ENCODE results near the gene ASB16.
A peak's percentile ranks its signal among the peaks of the same experiment; 100 is the strongest.

Gene ASB16

GRCh38 chr17:44187131-44187899 is 16.8 kb downstream of the ASB16 start:
- no peak for DNase-seq (ENCODE audit: extremely low read depth in 1 of 2, low read depth in 1 of 2)

GRCh38 chr17:44188576-44189403 is 18.3 kb downstream of the ASB16 start:
- no peak for DNase-seq (ENCODE audit: extremely low read depth in 1 of 2, low read depth in 1 of 2)

GRCh38 chr17:44190481-44190880 is 20.0 kb downstream of the ASB16 start:
- no peak for DNase-seq (ENCODE audit: extremely low read depth in 1 of 2, low read depth in 1 of 2)

- DNase-seq (ENCODE audit: extremely low read depth in 1 of 2, low read depth in 1 of 2): no peak
Measured at GRCh38 chr17:44191369-44191768, 20.9 kb downstream of the ASB16 start.

GRCh38 chr17:44191941-44192496 is 21.5 kb downstream of the ASB16 start:
- no peak for DNase-seq (ENCODE audit: extremely low read depth in 1 of 2, low read depth in 1 of 2)

- DNase-seq (ENCODE audit: extremely low read depth in 1 of 2, low read depth in 1 of 2): no peak
Measured at GRCh38 chr17:44192750-44193149, 22.2 kb downstream of the ASB16 start.

GRCh38 chr17:44193326-44194084 is 23.0 kb downstream of the ASB16 start:
- no peak for DNase-seq (ENCODE audit: extremely low read depth in 1 of 2, low read depth in 1 of 2)

- DNase-seq (ENCODE audit: extremely low read depth in 1 of 2, low read depth in 1 of 2): no peak
Measured at GRCh38 chr17:44197107-44197506, 26.6 kb downstream of the ASB16 start.

GRCh38 chr17:44197980-44198720 is 27.6 kb downstream of the ASB16 start:
- DNase-seq (ENCODE audit: extremely low read depth in 1 of 2, low read depth in 1 of 2): no peak

- DNase-seq (ENCODE audit: extremely low read depth in 1 of 2, low read depth in 1 of 2): peak in 1 of 2 donors; percentile 39
Measured at GRCh38 chr17:44198721-44199552, 28.4 kb downstream of the ASB16 start.

GRCh38 chr17:44199553-44200477 is 29.3 kb downstream of the ASB16 start, which contains the start of gene ATXN7L3:
TSS of gene ATXN7L3 (minus strand) at chr17:44199884. CDS start at chr17:44198070, 1,814 bp downstream.
- peak; percentile 100 for DNase-seq (ENCODE audit: extremely low read depth in 1 of 2, low read depth in 1 of 2)

- DNase-seq (ENCODE audit: extremely low read depth in 1 of 2, low read depth in 1 of 2): no peak
Measured at GRCh38 chr17:44200478-44201155, 30.1 kb downstream of the ASB16 start.

- no peak for DNase-seq (ENCODE audit: extremely low read depth in 1 of 2, low read depth in 1 of 2)
Measured at GRCh38 chr17:44202756-44203155, 32.3 kb downstream of the ASB16 start.

GRCh38 chr17:44203731-44204440 is 33.4 kb downstream of the ASB16 start:
- DNase-seq (ENCODE audit: extremely low read depth in 1 of 2, low read depth in 1 of 2): no peak

GRCh38 chr17:44204441-44204882 is 34.0 kb downstream of the ASB16 start:
- DNase-seq (ENCODE audit: extremely low read depth in 1 of 2, low read depth in 1 of 2): no peak

- no peak for DNase-seq (ENCODE audit: extremely low read depth in 1 of 2, low read depth in 1 of 2)
Measured at GRCh38 chr17:44205962-44206824, 35.7 kb downstream of the ASB16 start.
